Activated B cell treated with CpG ODN at 0.5 μM for 24 hours (primary cell): Measurements from ENCODE around the gene STK26. TPM values are rescaled to one million over a fixed set of nuclear protein-coding genes. Genes with fewer than 3 reads are reported as not detected.

Source experiments
- ATAC-seq: fragments of 200-7000 bp; cut with Tn5 transposase; one replicate; pipeline ENCODE4 v1.10.0; 2021; ENCODE audit warnings: low read depth, mild to moderate bottlenecking, moderate library complexity
- CTCF ChIA-PET: fragments of 350-600 bp; sonication (Branson Sonifier 250); formaldehyde crosslinking; loops from one replicate; lab custom pipeline; 2021; ENCODE audit warnings: antibody characterized with exemption; lab: Charles Lee
- POLR2A ChIA-PET: fragments of 350-600 bp; sonication (Branson Sonifier 250); formaldehyde crosslinking; loops from one replicate; lab custom pipeline; 2021; ENCODE audit warnings: antibody characterized with exemption; lab: Charles Lee
- DNase-seq: peaks from one replicate; pipeline ENCODE4 v3.0.0; 2022
- H3K27ac Mint-ChIP-seq: one replicate; pipeline ENCODE4 v1.8.0; 2020; ENCODE audit warnings: mixed read lengths
- H3K27me3 Mint-ChIP-seq: one replicate; pipeline ENCODE4 v1.8.0; 2021; ENCODE audit warnings: mixed read lengths
- H3K36me3 Mint-ChIP-seq: one replicate; pipeline ENCODE4 v1.8.0; 2021; ENCODE audit warnings: low read depth, mixed read lengths
- H3K4me1 Mint-ChIP-seq: one replicate; pipeline ENCODE4 v1.8.0; 2021; ENCODE audit warnings: mixed read lengths
- H3K4me3 Mint-ChIP-seq: one replicate; pipeline ENCODE4 v1.8.0; 2020; ENCODE audit warnings: mild to moderate bottlenecking, mixed read lengths
- H3K9me3 Mint-ChIP-seq: one replicate; pipeline ENCODE4 v1.8.0; 2020; ENCODE audit warnings: mixed read lengths
- CTCF ChIP-seq: fragments of 200-600 bp; IDR thresholded peaks from one replicate; pipeline ENCODE4 v1.8.0; 2022; ENCODE audit warnings: antibody characterized with exemption, mild to moderate bottlenecking
- intact Hi-C: fragments of 100-400 bp; cut with micrococcal nuclease; formaldehyde crosslinking; loops from one replicate; pipeline ENCODE4 v1.15.1; 2024
- total RNA-seq: library from RNA; stranded (reverse); gene quantifications from 2 replicates; pipeline ENCODE4 v1.2.3, GENCODE V29; 2022

Gene STK26
- total RNA-seq, 1 donor from 2014 or later = 19.9 TPM

GRCh38 chrX:132059973-132060540 is 37.0 kb downstream of the STK26 start:
- ChIA-PET POLR2A (no interaction called here), CTCF (no interaction called here)
- intact Hi-C loops = loop anchor here (2.0 kb wide), 1 partner anchor 37 kb away; the partner anchor contains the start of gene STK26
- TF ChIP-seq CTCF = no peak
- Mint-ChIP-seq H3K27ac (no peak overlapping the region), H3K9me3 (no peaks in the 10 kb centered on the region), H3K36me3 (peaks cover 12% of the 10 kb centered on the region), H3K4me1 (peaks cover 18% of the 10 kb centered on the region), H3K27me3 (no peaks in the 10 kb centered on the region), H3K4me3 (no peak overlapping the region)
- ATAC-seq = no peak
- DNase-seq = no peak

GRCh38 chrX:132063334-132063733 is 40.2 kb downstream of the STK26 start:
- intact Hi-C loops = no loop called here
- no peak for TF ChIP-seq CTCF
- ChIA-PET POLR2A (no interaction called here), CTCF (no interaction called here)
- Mint-ChIP-seq H3K36me3 (peaks cover 12% of the 10 kb centered on the region), H3K27me3 (no peaks in the 10 kb centered on the region), H3K4me1 (peaks cover 18% of the 10 kb centered on the region), H3K9me3 (no peaks in the 10 kb centered on the region), H3K4me3 (no peak overlapping the region), H3K27ac (no peak overlapping the region)
- no peak for ATAC-seq
- DNase-seq = no peak

DNA sequence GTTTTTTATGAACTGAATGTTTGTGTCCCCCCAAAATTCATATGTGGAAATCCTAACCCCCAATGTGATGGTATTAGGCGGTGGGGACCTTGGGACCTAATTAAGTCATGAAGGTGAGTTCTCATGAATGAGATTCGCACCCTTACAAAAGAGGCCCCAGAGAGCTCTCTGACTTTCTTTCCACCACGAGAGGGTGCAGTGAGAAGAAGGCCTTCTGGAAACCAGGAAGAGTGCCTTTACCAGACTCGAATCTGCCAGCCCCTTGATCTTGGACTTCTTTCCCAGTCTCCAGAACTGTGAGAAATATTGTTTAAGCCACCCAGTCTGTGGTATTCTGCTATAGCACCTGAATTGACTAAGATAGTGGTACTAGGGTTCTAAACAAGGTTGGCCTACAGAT is 40.8 kb downstream of the STK26 start:
- Mint-ChIP-seq H3K4me1 (peaks cover 18% of the 10 kb centered on the region), H3K9me3 (no peaks in the 10 kb centered on the region), H3K27me3 (no peaks in the 10 kb centered on the region), H3K36me3 (peaks cover 16% of the 10 kb centered on the region), H3K27ac (no peak overlapping the region), H3K4me3 (no peak overlapping the region)
- ChIA-PET CTCF (no interaction called here), POLR2A (no interaction called here)
- ATAC-seq (no peak), DNase-seq (no peak)
- no peak for TF ChIP-seq CTCF
- intact Hi-C loops = no loop called here

DNA sequence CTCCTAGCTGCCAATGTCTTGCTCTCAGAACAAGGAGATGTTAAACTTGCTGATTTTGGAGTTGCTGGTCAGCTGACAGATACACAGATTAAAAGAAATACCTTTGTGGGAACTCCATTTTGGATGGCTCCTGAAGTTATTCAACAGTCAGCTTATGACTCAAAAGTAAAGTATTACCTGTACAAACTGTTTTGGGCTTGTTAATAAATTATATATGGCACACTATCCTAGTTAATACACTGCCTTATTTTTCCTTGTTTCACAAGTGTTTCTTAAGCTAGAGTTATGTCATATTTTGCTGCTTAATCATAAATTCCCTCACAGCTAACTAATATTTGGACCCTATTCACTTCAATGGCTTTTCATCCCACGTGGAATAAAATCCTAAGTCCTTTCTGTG is 45.3 kb downstream of the STK26 start:
- intact Hi-C loops = no loop called here
- Mint-ChIP-seq H3K27me3 (no peaks in the 10 kb centered on the region), H3K4me3 (no peak overlapping the region), H3K4me1 (no peaks in the 10 kb centered on the region), H3K36me3 (peaks cover 28% of the 10 kb centered on the region), H3K9me3 (no peaks in the 10 kb centered on the region), H3K27ac (no peak overlapping the region)
- TF ChIP-seq CTCF = no peak
- ATAC-seq (no peak), DNase-seq (no peak)
- ChIA-PET POLR2A (no interaction called here), CTCF (no interaction called here)

GRCh38 chrX:132071254-132071653 is 48.2 kb downstream of the STK26 start:
- no peak overlapping the region for H3K27ac Mint-ChIP-seq
- intact Hi-C loops = loop anchor here (1.0 to 2.0 kb wide), 3 partner anchors 48 to 230 kb away; partner anchors contain the start of gene STK26
- ChIA-PET CTCF (interaction anchor here (1.2 to 2.7 kb wide), 5 partner anchors 21 to 230 kb away, joined by 3 to 15 read pairs (median 6); no protein-coding TSS in a partner anchor), POLR2A (interaction anchor here (0.9 kb wide), 1 partner anchor 48 kb away, joined by 3 read pairs; the partner anchor contains the start of gene STK26)
- H3K4me3 Mint-ChIP-seq = no peak overlapping the region
- no peak for TF ChIP-seq CTCF
- H3K9me3 Mint-ChIP-seq = no peaks in the 10 kb centered on the region
- no peak for ATAC-seq
- no peaks in the 10 kb centered on the region for H3K4me1 Mint-ChIP-seq
- no peak for DNase-seq
- H3K27me3 Mint-ChIP-seq = no peaks in the 10 kb centered on the region
- H3K36me3 Mint-ChIP-seq = peaks cover 25% of the 10 kb centered on the region
